ENCODE results near the gene ASIP. TPM values are rescaled to one million over a fixed set of nuclear protein-coding genes. Genes with fewer than 3 reads are reported as not detected.
"Not testable (repeated sequence)": the region's sequence is repeated elsewhere in the genome, so short reads cannot be mapped to it uniquely, and the experiment has no call there.

The ASIP gene
- total and polyA plus RNA-seq, 4 donors, result 0.39 to 0.62 TPM; not detected in 2

DNA sequence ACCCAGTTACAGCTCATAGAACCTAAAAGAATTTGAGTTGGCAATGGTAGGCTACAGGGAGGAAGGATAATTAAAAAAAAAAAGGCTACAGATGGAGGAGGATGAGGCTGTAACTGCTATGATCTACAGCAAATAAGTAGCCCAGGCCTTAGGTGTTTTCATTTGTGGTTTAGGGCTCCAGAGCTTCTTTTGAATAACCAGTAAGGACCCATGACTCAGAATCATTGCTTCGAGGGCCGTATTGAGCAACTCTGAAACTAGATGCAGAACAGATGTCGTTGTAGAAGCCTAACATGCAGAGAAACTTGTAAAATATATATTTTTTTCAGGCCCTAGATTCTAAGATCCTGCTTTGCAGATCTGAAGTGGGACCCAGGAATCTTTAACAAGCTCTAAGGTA, 19.0 kb upstream of the ASIP start:
- DNase-seq (ENCODE audit: low spot score), result no peak
- H3K27me3 ChIP-seq (ENCODE audit: control insufficient read depth in 4 of 4, insufficient read depth in 4 of 4, low read length in 3 of 4), result no peaks in the 10 kb centered on the region
- no peak overlapping the region for H3K4me3 ChIP-seq (ENCODE audit: low read depth in 1 of 3, low read length in 3 of 3)
- TF ChIP-seq ATF3 (IDR thresholded peaks at IDR 0.05) (no peak), MAX (IDR thresholded peaks at IDR 0.05) (no peak), YY1 (IDR thresholded peaks at IDR 0.05) (no peak)
- TF ChIP-seq, protein P1, sequence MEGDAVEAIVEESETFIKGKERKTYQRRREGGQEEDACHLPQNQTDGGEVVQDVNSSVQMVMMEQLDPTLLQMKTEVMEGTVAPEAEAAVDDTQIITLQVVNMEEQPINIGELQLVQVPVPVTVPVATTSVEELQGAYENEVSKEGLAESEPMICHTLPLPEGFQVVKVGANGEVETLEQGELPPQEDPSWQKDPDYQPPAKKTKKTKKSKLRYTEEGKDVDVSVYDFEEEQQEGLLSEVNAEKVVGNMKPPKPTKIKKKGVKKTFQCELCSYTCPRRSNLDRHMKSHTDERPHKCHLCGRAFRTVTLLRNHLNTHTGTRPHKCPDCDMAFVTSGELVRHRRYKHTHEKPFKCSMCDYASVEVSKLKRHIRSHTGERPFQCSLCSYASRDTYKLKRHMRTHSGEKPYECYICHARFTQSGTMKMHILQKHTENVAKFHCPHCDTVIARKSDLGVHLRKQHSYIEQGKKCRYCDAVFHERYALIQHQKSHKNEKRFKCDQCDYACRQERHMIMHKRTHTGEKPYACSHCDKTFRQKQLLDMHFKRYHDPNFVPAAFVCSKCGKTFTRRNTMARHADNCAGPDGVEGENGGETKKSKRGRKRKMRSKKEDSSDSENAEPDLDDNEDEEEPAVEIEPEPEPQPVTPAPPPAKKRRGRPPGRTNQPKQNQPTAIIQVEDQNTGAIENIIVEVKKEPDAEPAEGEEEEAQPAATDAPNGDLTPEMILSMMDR (IDR thresholded peaks at IDR 0.05; ENCODE audit: low read depth, low read length, missing input control), result no peak
- no peaks in the 10 kb centered on the region for H3K9me3 ChIP-seq (ENCODE audit: control insufficient read depth in 4 of 4, low read length in 3 of 4)
- H3K4me1 ChIP-seq (ENCODE audit: control insufficient read depth in 4 of 4, insufficient read depth in 4 of 4, low read length in 3 of 4), result no peaks in the 10 kb centered on the region
- 83% methylated on average over 3 of the region's 3 CpGs for WGBS
- H3K27ac ChIP-seq (ENCODE audit: low read depth in 1 of 2, low read length in 2 of 2), result no peak overlapping the region
- H3K9ac ChIP-seq (ENCODE audit: low read depth in 1 of 2, low read length in 2 of 2), result no peak overlapping the region
- H3K36me3 ChIP-seq (ENCODE audit: control insufficient read depth in 4 of 4, insufficient read depth in 3 of 4, low read depth in 1 of 4, low read length in 3 of 4), result no peaks in the 10 kb centered on the region

DNA sequence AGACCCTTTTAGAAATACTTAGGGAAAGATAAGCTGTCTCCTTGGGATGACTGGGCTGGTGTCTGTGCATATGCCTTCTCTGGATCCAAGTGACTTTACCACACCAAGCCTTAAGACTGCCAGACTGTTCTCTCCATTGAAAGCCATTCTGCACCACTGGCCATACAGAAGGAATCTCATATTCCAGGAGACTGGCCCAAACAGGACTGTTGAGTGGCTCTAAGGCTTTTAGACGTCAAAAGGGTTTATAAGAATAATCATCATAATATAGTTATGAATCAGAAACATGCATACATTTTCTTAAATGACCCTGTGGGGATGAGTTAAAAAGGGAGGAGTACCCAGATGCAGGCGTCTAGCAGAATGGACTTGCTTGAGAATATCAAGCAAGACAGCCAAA, 17.0 kb upstream of the ASIP start:
- 93% methylated on average over 2 of the region's 2 CpGs for WGBS
- not testable (repeated sequence) for DNase-seq (ENCODE audit: low spot score); H3K9ac ChIP-seq (ENCODE audit: low read depth in 1 of 2, low read length in 2 of 2); H3K27ac ChIP-seq (ENCODE audit: low read depth in 1 of 2, low read length in 2 of 2); H3K27me3 ChIP-seq (ENCODE audit: control insufficient read depth in 4 of 4, insufficient read depth in 4 of 4, low read length in 3 of 4); H3K9me3 ChIP-seq (ENCODE audit: control insufficient read depth in 4 of 4, low read length in 3 of 4); H3K4me1 ChIP-seq (ENCODE audit: control insufficient read depth in 4 of 4, insufficient read depth in 4 of 4, low read length in 3 of 4); H3K36me3 ChIP-seq (ENCODE audit: control insufficient read depth in 4 of 4, insufficient read depth in 3 of 4, low read depth in 1 of 4, low read length in 3 of 4); H3K4me3 ChIP-seq (ENCODE audit: low read depth in 1 of 3, low read length in 3 of 3)

DNA sequence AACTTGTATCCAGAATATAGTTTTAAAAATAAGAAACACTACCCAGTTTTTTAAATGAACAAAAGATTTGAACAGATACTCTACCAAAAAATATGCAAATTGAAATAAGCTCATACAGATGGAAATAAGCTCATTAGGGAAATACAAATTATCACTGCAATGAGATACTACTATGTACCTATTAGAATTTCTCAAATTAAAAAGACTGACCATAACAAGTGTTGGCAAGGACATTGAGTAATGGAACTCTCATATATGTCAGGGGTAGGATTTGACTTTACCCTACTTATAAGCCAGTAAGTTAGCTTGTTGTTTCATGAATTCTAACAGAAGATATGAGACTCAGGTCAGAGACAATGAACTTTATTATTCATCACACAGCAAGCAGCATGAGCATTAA, 9.6 kb upstream of the ASIP start:
- Histone ChIP-seq H3K4me1 (ENCODE audit: control insufficient read depth in 4 of 4, insufficient read depth in 4 of 4, low read length in 3 of 4) (no peaks in the 10 kb centered on the region), H3K9ac (ENCODE audit: low read depth in 1 of 2, low read length in 2 of 2) (no peak overlapping the region), H3K27me3 (ENCODE audit: control insufficient read depth in 4 of 4, insufficient read depth in 4 of 4, low read length in 3 of 4) (no peaks in the 10 kb centered on the region), H3K4me3 (ENCODE audit: low read depth in 1 of 3, low read length in 3 of 3) (no peak overlapping the region), H3K36me3 (ENCODE audit: control insufficient read depth in 4 of 4, insufficient read depth in 3 of 4, low read depth in 1 of 4, low read length in 3 of 4) (no peaks in the 10 kb centered on the region), H3K27ac (ENCODE audit: low read depth in 1 of 2, low read length in 2 of 2) (no peak overlapping the region), H3K9me3 (ENCODE audit: control insufficient read depth in 4 of 4, low read length in 3 of 4) (peaks cover 0 to 3% (median 0%) of the 10 kb centered on the region in 4 donors)
- no peak for TF ChIP-seq MAX (IDR thresholded peaks at IDR 0.05)
- TF ChIP-seq SP1 (IDR thresholded peaks at IDR 0.05), result no peak
- TF ChIP-seq FOXA1 (IDR thresholded peaks at IDR 0.05), result no peak
- no peak for TF ChIP-seq RXRA (IDR thresholded peaks at IDR 0.05)
- TF ChIP-seq FOXA2 (IDR thresholded peaks at IDR 0.05), result no peak
- no peak for TF ChIP-seq EGR1 (IDR thresholded peaks at IDR 0.05; ENCODE audit: low read depth in 2 of 2)
- no peak for TF ChIP-seq GABPA (IDR thresholded peaks at IDR 0.05 in 1 of 2, conservative IDR thresholded peaks at IDR 0.05 in 1 of 2)
- no peak for TF ChIP-seq ATF3 (IDR thresholded peaks at IDR 0.05)
- DNase-seq (ENCODE audit: low spot score), result no peak

GRCh38 chr20:34232494-34233087, 8.6 kb upstream of the ASIP start:
- no peaks in the 10 kb centered on the region for H3K4me1 ChIP-seq (ENCODE audit: control insufficient read depth in 4 of 4, insufficient read depth in 4 of 4, low read length in 3 of 4)
- WGBS, result 93% methylated on average over 3 of the region's 3 CpGs
- H3K9me3 ChIP-seq (ENCODE audit: control insufficient read depth in 4 of 4, low read length in 3 of 4), result peaks cover 0 to 3% (median 0%) of the 10 kb centered on the region in 4 donors
- H3K27me3 ChIP-seq (ENCODE audit: control insufficient read depth in 4 of 4, insufficient read depth in 4 of 4, low read length in 3 of 4), result no peaks in the 10 kb centered on the region
- H3K27ac ChIP-seq (ENCODE audit: low read depth in 1 of 2, low read length in 2 of 2), result no peak overlapping the region
- H3K4me3 ChIP-seq (ENCODE audit: low read depth in 1 of 3, low read length in 3 of 3), result no peak overlapping the region
- H3K9ac ChIP-seq (ENCODE audit: low read depth in 1 of 2, low read length in 2 of 2), result no peak overlapping the region
- DNase-seq (ENCODE audit: low spot score), result no peak
- H3K36me3 ChIP-seq (ENCODE audit: control insufficient read depth in 4 of 4, insufficient read depth in 3 of 4, low read depth in 1 of 4, low read length in 3 of 4), result no peaks in the 10 kb centered on the region
- no peak for TF ChIP-seq EGR1 (IDR thresholded peaks at IDR 0.05; ENCODE audit: low read depth in 2 of 2)
- no peak for TF ChIP-seq NR2F2 (IDR thresholded peaks at IDR 0.05)
- no peak for TF ChIP-seq YY1 (IDR thresholded peaks at IDR 0.05)
- TF ChIP-seq HNF4G (IDR thresholded peaks at IDR 0.05), result no peak
- TF ChIP-seq RXRA (IDR thresholded peaks at IDR 0.05), result no peak
- no peak for TF ChIP-seq ATF3 (IDR thresholded peaks at IDR 0.05)
- TF ChIP-seq HNF4A (conservative IDR thresholded peaks at IDR 0.05), result no peak
- no peak for TF ChIP-seq FOXA1 (IDR thresholded peaks at IDR 0.05)
- no peak for TF ChIP-seq RAD21 (IDR thresholded peaks at IDR 0.05)
- TF ChIP-seq GABPA (IDR thresholded peaks at IDR 0.05 in 1 of 2, conservative IDR thresholded peaks at IDR 0.05 in 1 of 2), result no peak
- no peak for TF ChIP-seq MAX (IDR thresholded peaks at IDR 0.05)
- no peak for TF ChIP-seq SP1 (IDR thresholded peaks at IDR 0.05)
- no peak for TF ChIP-seq FOXA2 (IDR thresholded peaks at IDR 0.05)
- TF ChIP-seq TAF1 (conservative IDR thresholded peaks at IDR 0.05), result no peak
- TF ChIP-seq, protein P1 (IDR thresholded peaks at IDR 0.05; ENCODE audit: low read depth, low read length, missing input control), result no peak
